CD4-positive, alpha-beta T cell (primary cell): ENCODE results near the gene HMGN3. TPM values are rescaled to one million over a fixed set of nuclear protein-coding genes. Genes with fewer than 3 reads are reported as not detected.

Experiments used
- ATAC-seq: fragments of 200-7000 bp; cut with Tn5 transposase; one replicate; pipeline ENCODE4 v1.10.0; 2022; ENCODE audit warnings: mild to moderate bottlenecking; ENCODE audit not compliant: poor library complexity
- CTCF ChIA-PET: fragments of 350-600 bp; sonication (Branson Sonifier 250); formaldehyde crosslinking; loops from one replicate; lab custom pipeline; 2021; ENCODE audit warnings: antibody characterized with exemption, inconsistent platforms; lab: Charles Lee
- POLR2A ChIA-PET: fragments of 350-600 bp; sonication (Branson Sonifier 250); formaldehyde crosslinking; loops from one replicate; lab custom pipeline; 2021; ENCODE audit warnings: antibody characterized with exemption, inconsistent platforms; lab: Charles Lee
- DNase-seq, 14 experiments: peaks; one replicate each; pipeline ENCODE4 v3.0.0-alpha.2; 2013 to 2020; ENCODE audit warnings: mixed read lengths in 2 of 14
- H3K27ac ChIP-seq, 2 donors: one replicate each; pipeline versions ENCODE4 v1.5.1 to v1.7.0; 2013; ENCODE audit warnings: low read length in 2 of 2, low read depth in 1 of 2, mild to moderate bottlenecking in 1 of 2
- H3K27me3 ChIP-seq, 2 experiments: 1 replicate in 1 of 2; 2 replicates in 1 of 2; pipeline versions ENCODE4 v1.6.1 to v1.7.0; 2013; ENCODE audit warnings: low read length in 2 of 2, control low read depth in 1 of 2, mild to moderate bottlenecking in 1 of 2, moderate library complexity in 1 of 2; ENCODE audit not compliant: insufficient read depth in 2 of 2, control insufficient read depth in 1 of 2
- H3K36me3 ChIP-seq: one replicate; pipeline ENCODE4 v1.6.1; 2013; ENCODE audit warnings: low read length, control low read depth; ENCODE audit not compliant: insufficient read depth
- H3K4me1 ChIP-seq: one replicate; pipeline ENCODE4 v1.6.1; 2013; ENCODE audit warnings: low read length, control low read depth; ENCODE audit not compliant: insufficient read depth
- H3K4me3 ChIP-seq: one replicate; pipeline ENCODE4 v1.5.1; 2013; ENCODE audit warnings: mild to moderate bottlenecking, low read length, moderate library complexity
- H3K9me3 ChIP-seq, 2 experiments: 1 replicate in 1 of 2; 2 replicates in 1 of 2; pipeline versions ENCODE4 v1.6.1 to v1.7.0; 2013; ENCODE audit warnings: low read length in 2 of 2, mild to moderate bottlenecking in 2 of 2, control low read depth in 1 of 2, moderate library complexity in 1 of 2; ENCODE audit not compliant: control insufficient read depth in 1 of 2, insufficient read depth in 1 of 2
- H3K27ac Mint-ChIP-seq: one replicate; pipeline ENCODE4 v1.8.0; 2020; ENCODE audit warnings: mixed read lengths
- H3K27me3 Mint-ChIP-seq: one replicate; pipeline ENCODE4 v1.8.0; 2021; ENCODE audit warnings: mixed read lengths
- H3K36me3 Mint-ChIP-seq: one replicate; pipeline ENCODE4 v1.8.0; 2021; ENCODE audit warnings: low read depth, mixed read lengths
- H3K4me1 Mint-ChIP-seq: one replicate; pipeline ENCODE4 v1.8.0; 2021; ENCODE audit warnings: low read depth, mixed read lengths
- H3K4me3 Mint-ChIP-seq: one replicate; pipeline ENCODE4 v1.8.0; 2020; ENCODE audit warnings: mild to moderate bottlenecking, mixed read lengths
- H3K9me3 Mint-ChIP-seq: one replicate; pipeline ENCODE4 v1.8.0; 2020; ENCODE audit warnings: mixed read lengths
- intact Hi-C, 2 experiments: fragments of 100-400 bp; cut with DNase I in 1 of 2; cut with micrococcal nuclease in 1 of 2; formaldehyde crosslinking; loops; one replicate each; pipeline versions ENCODE4 v1.15.1 to v1.9.0; 2023 to 2025; cut with DNase I, micrococcal nuclease
- total RNA-seq, 174 experiments: library from RNA in 2 of 174; stranded (reverse) in 2 of 174; gene quantifications; one replicate each; pipeline ENCODE4 v1.2.3 and lab custom pipeline; 2021 to 2026
- TF ChIP-seq, protein P1 (sequence below): fragments of 200-600 bp; IDR thresholded peaks from one replicate; pipeline ENCODE4 v1.8.0; 2022; ENCODE audit warnings: antibody characterized with exemption, mild to moderate bottlenecking

Gene HMGN3
- total RNA-seq, 2 experiments from 2014 or later, result 26.8 to 28.2 TPM

DNA sequence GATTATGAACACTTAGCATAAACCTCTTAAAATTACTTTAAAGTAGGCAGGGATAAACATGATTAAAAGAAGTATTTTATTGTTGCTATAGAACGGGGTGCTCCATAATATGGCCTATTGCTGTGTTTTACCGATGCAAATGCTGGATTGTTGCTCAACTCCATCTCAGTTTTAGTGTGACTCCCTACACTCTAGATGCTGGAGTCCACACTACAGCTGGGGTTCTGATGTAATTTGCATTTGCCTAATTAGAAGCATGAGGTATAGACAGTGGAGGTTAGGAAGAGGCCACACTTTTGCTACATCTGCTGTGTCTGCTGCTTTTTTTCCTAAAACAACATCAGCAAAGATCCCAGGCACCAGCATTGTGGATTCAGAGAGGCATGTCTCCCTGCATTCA lies 6.7 kb upstream of the HMGN3 start:
- POLR2A ChIA-PET, result no interaction called here

DNA sequence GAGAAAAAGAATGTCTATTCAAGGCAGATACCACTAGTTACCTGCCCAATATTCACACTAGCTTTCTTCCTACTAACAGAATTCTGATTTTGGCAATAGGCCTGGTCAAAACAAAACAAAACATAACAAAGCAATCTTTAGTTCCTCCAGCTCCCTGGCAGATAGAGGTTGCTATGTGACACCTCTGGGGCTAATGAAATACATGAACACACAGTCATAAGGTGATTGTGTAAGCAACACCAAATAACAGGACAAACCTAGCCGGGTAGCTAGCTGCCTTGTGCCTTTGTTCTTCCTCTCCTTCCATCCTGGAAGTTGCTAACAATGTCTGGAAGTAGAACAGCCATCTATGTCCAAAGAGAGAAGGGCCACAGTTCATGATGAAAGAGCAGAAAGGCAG lies 6.0 kb upstream of the HMGN3 start:
- intact Hi-C loops, result loop anchor here in 1 of 2 experiments (10.0 kb wide), 1 partner anchor 294 kb away; the partner anchor contains the start of gene LCA5
- Mint-ChIP-seq H3K36me3 (no peaks in the 10 kb centered on the region), H3K4me1 (no peaks in the 10 kb centered on the region), H3K9me3 (no peaks in the 10 kb centered on the region), H3K27me3 (peaks cover 4% of the 10 kb centered on the region), H3K4me3 (no peak overlapping the region), H3K27ac (no peak overlapping the region)
- H3K27me3 ChIP-seq, result no peaks in the 10 kb centered on the region
- no peaks in the 10 kb centered on the region for H3K9me3 ChIP-seq
- POLR2A ChIA-PET, result no interaction called here
- no peaks in the 10 kb centered on the region for H3K4me1 ChIP-seq
- TF ChIP-seq, protein P1, sequence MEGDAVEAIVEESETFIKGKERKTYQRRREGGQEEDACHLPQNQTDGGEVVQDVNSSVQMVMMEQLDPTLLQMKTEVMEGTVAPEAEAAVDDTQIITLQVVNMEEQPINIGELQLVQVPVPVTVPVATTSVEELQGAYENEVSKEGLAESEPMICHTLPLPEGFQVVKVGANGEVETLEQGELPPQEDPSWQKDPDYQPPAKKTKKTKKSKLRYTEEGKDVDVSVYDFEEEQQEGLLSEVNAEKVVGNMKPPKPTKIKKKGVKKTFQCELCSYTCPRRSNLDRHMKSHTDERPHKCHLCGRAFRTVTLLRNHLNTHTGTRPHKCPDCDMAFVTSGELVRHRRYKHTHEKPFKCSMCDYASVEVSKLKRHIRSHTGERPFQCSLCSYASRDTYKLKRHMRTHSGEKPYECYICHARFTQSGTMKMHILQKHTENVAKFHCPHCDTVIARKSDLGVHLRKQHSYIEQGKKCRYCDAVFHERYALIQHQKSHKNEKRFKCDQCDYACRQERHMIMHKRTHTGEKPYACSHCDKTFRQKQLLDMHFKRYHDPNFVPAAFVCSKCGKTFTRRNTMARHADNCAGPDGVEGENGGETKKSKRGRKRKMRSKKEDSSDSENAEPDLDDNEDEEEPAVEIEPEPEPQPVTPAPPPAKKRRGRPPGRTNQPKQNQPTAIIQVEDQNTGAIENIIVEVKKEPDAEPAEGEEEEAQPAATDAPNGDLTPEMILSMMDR, result no peak
- no peak for ATAC-seq
- no peak overlapping the region for H3K4me3 ChIP-seq
- CTCF ChIA-PET, result no interaction called here
- no peak overlapping the region for H3K27ac ChIP-seq
- H3K36me3 ChIP-seq, result no peaks in the 10 kb centered on the region
- no peak for DNase-seq

More for the DNA sequence above, 6.7 kb upstream of the HMGN3 start:
- no peaks in the 10 kb centered on the region for H3K36me3 Mint-ChIP-seq
- Histone ChIP-seq H3K9me3 (no peaks in the 10 kb centered on the region), H3K27ac (no peak overlapping the region), H3K27me3 (no peaks in the 10 kb centered on the region), H3K36me3 (no peaks in the 10 kb centered on the region), H3K4me3 (no peak overlapping the region), H3K4me1 (no peaks in the 10 kb centered on the region)
- no peak for DNase-seq
- TF ChIP-seq, protein P1, result no peak
- no peaks in the 10 kb centered on the region for H3K4me1 Mint-ChIP-seq
- no peak for ATAC-seq
- no peak overlapping the region for H3K27ac Mint-ChIP-seq
- H3K4me3 Mint-ChIP-seq, result no peak overlapping the region
- intact Hi-C loops, result loop anchor here in 1 of 2 experiments (10.0 kb wide), 1 partner anchor 294 kb away; the partner anchor contains the start of gene LCA5
- no peaks in the 10 kb centered on the region for H3K9me3 Mint-ChIP-seq
- H3K27me3 Mint-ChIP-seq, result peaks cover 4% of the 10 kb centered on the region
- CTCF ChIA-PET, result no interaction called here

DNA sequence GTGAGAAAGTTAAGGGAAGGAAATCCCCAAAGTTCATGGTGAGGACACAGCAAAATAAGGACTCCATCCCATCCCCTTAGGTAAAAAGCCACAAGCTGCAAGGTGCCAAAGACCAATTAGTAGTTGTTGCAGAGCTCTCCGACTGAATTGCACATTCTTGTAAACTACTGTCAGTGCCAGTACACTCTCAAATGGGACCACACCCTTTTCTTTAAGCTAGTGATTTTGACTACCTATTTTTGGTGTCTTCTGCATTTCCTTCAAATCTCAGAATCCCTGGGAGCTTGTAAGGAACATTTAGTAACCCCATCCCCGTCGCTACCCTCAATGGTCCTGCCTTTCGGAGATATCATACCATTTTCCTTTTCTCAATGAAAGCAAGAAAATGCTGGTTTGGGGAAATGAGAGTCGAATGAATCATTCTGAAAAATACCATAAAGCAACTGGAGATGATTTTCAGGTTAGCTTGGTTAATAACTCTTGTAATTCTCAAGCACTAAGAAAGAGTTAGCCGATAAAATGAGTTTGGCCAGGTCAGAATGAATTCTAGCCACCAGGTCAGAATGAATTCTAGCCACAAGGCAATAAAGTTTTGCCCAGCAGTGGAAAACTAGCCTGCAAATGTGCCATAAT lies 5.2 kb upstream of the HMGN3 start:
- no peaks in the 10 kb centered on the region for H3K27me3 ChIP-seq
- ATAC-seq (no peak), DNase-seq (no peak)
- H3K4me1 Mint-ChIP-seq, result peaks cover 3% of the 10 kb centered on the region
- TF ChIP-seq, protein P1, result no peak
- H3K4me3 Mint-ChIP-seq, result no peak overlapping the region
- peaks cover 4% of the 10 kb centered on the region for H3K27me3 Mint-ChIP-seq
- ChIA-PET CTCF (no interaction called here), POLR2A (no interaction called here)
- no peaks in the 10 kb centered on the region for H3K9me3 Mint-ChIP-seq
- H3K36me3 ChIP-seq, result no peaks in the 10 kb centered on the region
- no peaks in the 10 kb centered on the region for H3K9me3 ChIP-seq
- intact Hi-C loops, result loop anchor here (5.0 to 10.0 kb wide), 3 partner anchors 295 to 863 kb away; partner anchors contain the start of gene LCA5 (in 1 of the 2)
- H3K27ac Mint-ChIP-seq, result no peak overlapping the region
- no peak overlapping the region for H3K4me3 ChIP-seq
- no peaks in the 10 kb centered on the region for H3K36me3 Mint-ChIP-seq
- no peak overlapping the region for H3K27ac ChIP-seq
- H3K4me1 ChIP-seq, result no peaks in the 10 kb centered on the region
